22Rv1 (cell line): ENCODE data around the gene H6PD.

ENCODE experiments used
- H3K27ac ChIP-seq: fragments of 450-650 bp; 2 replicates; pipeline ENCODE4 v1.5.1; 2017
- CTCF ChIP-seq: fragments of 450-650 bp; IDR thresholded peaks from 2 replicates; pipeline ENCODE4 v1.5.1; 2017; ENCODE audit warnings: mild to moderate bottlenecking
- ZFX ChIP-seq: fragments of 450-650 bp; IDR thresholded peaks from 2 replicates; pipeline ENCODE4 v1.6.1; 2017; ENCODE audit warnings: antibody characterized with exemption, borderline replicate concordance

The H6PD gene

GRCh38 chr1:9261496-9261895 lies 26.9 kb downstream of the H6PD start:
- no peak overlapping the region for H3K27ac ChIP-seq
- TF ChIP-seq CTCF (no peak), ZFX (no peak)

DNA sequence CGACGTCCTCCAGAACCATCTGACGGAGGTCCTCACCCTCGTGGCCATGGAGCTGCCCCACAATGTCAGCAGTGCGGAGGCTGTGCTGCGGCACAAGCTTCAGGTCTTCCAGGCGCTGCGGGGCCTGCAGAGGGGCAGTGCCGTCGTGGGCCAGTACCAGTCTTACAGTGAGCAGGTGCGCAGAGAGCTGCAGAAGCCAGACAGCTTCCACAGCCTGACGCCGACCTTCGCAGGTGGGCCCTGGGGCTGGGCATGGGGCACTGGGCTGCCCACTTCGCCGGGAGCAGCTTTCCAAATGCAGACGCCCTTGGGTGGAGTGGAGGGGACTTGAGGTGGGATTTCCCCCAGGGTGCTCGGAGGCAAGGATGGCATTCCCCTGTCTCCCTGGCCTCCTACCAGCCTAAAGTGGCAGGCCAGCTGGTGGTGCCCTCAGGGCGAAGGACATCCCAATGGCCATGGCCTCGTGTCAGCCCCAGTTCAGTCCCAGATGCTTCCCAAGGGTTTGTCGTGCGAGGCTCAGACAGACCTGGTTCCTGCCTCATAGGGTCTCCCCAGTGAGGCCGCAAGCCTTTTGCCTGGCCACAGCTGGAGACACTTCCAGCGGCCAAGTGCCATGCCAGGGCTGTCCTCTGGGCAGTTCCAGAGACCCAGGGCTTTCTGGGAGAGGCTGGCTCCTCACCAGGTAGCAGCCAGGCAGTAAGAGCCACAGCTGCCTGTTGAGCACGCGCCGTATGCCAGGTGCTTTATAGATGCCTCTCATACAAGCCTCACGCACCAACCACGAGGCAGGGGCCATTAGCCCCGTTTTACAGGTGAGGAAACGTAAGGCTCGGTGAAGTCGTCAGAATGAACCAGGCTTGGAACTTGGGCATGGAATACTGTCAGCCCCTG lies 27.8 kb downstream of the H6PD start:
- TF ChIP-seq ZFX (no peak), CTCF (no peak)
- H3K27ac ChIP-seq = no peak overlapping the region

- H3K27ac ChIP-seq = no peak overlapping the region
- TF ChIP-seq ZFX (no peak), CTCF (no peak)
These were observed 28.8 kb downstream of the H6PD start for GRCh38 chr1:9263276-9263855.

DNA sequence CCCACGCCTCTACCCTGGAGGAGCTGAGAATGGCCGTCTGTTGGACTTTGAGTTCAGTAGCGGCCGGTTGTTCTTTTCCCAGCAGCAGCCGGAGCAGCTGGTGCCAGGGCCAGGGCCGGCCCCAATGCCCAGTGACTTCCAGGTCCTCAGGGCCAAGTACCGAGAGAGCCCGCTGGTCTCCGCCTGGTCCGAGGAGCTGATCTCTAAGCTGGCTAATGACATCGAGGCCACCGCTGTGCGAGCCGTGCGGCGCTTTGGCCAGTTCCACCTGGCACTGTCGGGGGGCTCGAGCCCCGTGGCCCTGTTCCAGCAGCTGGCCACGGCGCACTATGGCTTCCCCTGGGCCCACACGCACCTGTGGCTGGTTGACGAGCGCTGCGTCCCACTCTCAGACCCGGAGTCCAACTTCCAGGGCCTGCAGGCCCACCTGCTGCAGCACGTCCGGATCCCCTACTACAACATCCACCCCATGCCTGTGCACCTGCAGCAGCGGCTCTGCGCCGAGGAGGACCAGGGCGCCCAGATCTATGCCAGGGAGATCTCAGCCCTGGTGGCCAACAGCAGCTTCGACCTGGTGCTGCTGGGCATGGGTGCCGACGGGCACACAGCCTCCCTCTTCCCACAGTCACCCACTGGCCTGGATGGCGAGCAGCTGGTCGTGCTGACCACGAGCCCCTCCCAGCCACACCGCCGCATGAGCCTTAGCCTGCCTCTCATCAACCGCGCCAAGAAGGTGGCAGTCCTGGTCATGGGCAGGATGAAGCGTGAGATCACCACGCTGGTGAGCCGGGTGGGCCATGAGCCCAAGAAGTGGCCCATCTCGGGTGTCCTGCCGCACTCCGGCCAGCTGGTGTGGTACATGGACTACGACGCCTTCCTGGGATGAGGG lies 29.7 kb downstream of the H6PD start:
- H3K27ac ChIP-seq = no peak overlapping the region
- TF ChIP-seq ZFX (no peak), CTCF (no peak)

GRCh38 chr1:9265037-9265436 lies 30.5 kb downstream of the H6PD start:
- no peak for TF ChIP-seq ZFX
- no peak for TF ChIP-seq CTCF

GRCh38 chr1:9265968-9266367 lies 31.4 kb downstream of the H6PD start:
- TF ChIP-seq CTCF = no peak
- no peak for TF ChIP-seq ZFX
- H3K27ac ChIP-seq = no peak overlapping the region

More at GRCh38 chr1:9265037-9265436, 30.5 kb downstream of the H6PD start:
- no peak overlapping the region for H3K27ac ChIP-seq
